SK-N-SH (cell line): Measurements from ENCODE around the gene CHID1. TPM values are rescaled to one million over a fixed set of nuclear protein-coding genes. Genes with fewer than 3 reads are reported as not detected.

Source experiments
- CTCF ChIA-PET: fragments of 300-600, 350-600 bp; formaldehyde crosslinking; extraction: SDS; loops from one replicate; lab custom pipeline; 2021; lab: Yijun Ruan, JAX
- POLR2A ChIA-PET: fragments of 350-600 bp; sonication (Branson Sonifier 250); formaldehyde crosslinking; extraction: SDS; loops from one replicate; lab custom pipeline; 2020; ENCODE audit warnings: antibody characterized with exemption, inconsistent platforms; lab: Yijun Ruan, JAX
- DNase-seq: peaks from one replicate; pipeline ENCODE4 v3.0.0; 2012
- H2AFZ ChIP-seq: fragments of 200-600 bp; sonication (generic); 2 replicates; pipeline ENCODE4 v1.8.1; 2016; ENCODE audit warnings: antibody characterized with exemption, mild to moderate bottlenecking, low read depth
- H3F3A ChIP-seq: fragments of 200-600 bp; sonication (generic); replicated peaks from 2 replicates; pipeline ENCODE3; 2016; ENCODE audit warnings: antibody characterized with exemption, mild to moderate bottlenecking; ENCODE audit not compliant: insufficient read depth
- H3K27ac ChIP-seq, 2 experiments: fragments of 200-500 bp in 1 of 2; fragments of 200-600 bp in 1 of 2; sonication (Bioruptor generic) in 1 of 2; sonication (generic), shearing (Covaris generic) in 1 of 2; 2 replicates each; pipeline versions ENCODE4 v1.5.1 to v1.6.1; 2014 to 2016; ENCODE audit warnings: low read depth in 2 of 2, inconsistent platforms in 1 of 2, low read length in 1 of 2, mild to moderate bottlenecking in 1 of 2, mixed read lengths in 1 of 2
- H3K27me3 ChIP-seq: fragments of 200-600 bp; sonication (generic), shearing (Covaris generic); 2 replicates; pipeline ENCODE4 v1.6.1; 2016; ENCODE audit warnings: mixed run types; ENCODE audit not compliant: insufficient read depth
- H3K36me3 ChIP-seq, 2 experiments: fragments of 200-500 bp in 1 of 2; fragments of 200-600 bp in 1 of 2; sonication (Bioruptor generic) in 1 of 2; sonication (generic) in 1 of 2; replicated peaks in 1 of 2; 2 replicates each; pipeline versions ENCODE3 to v1.5.1; 2014 to 2016; ENCODE audit warnings: low read length in 1 of 2, mild to moderate bottlenecking in 1 of 2; ENCODE audit not compliant: insufficient read depth in 2 of 2, control insufficient read depth in 1 of 2
- H3K4me1 ChIP-seq, 2 experiments: fragments of 200-500 bp in 1 of 2; fragments of 200-600 bp in 1 of 2; sonication (Bioruptor generic) in 1 of 2; sonication (generic), shearing (Covaris generic) in 1 of 2; 2 replicates each; pipeline versions ENCODE4 v1.5.1 to v1.6.1; 2014 to 2016; ENCODE audit warnings: low read depth in 1 of 2, low read length in 1 of 2, mixed run types in 1 of 2; ENCODE audit not compliant: insufficient read depth in 2 of 2, control insufficient read depth in 1 of 2
- H3K4me2 ChIP-seq: fragments of 200-600 bp; sonication (generic), shearing (Covaris generic); 2 replicates; pipeline ENCODE4 v1.6.1; 2017; ENCODE audit warnings: mixed run types
- H3K4me3 ChIP-seq, 2 experiments: fragments of 200-500 bp in 1 of 2; fragments of 200-600 bp in 1 of 2; sonication (Bioruptor generic) in 1 of 2; sonication (generic), shearing (Covaris generic) in 1 of 2; 2 replicates each; pipeline versions ENCODE4 v1.5.1 to v1.8.1; 2014 to 2016; ENCODE audit warnings: low read depth in 2 of 2, inconsistent platforms in 1 of 2, low read length in 1 of 2, mild to moderate bottlenecking in 1 of 2, mixed read lengths in 1 of 2, moderate library complexity in 1 of 2
- H3K79me2 ChIP-seq: fragments of 200-600 bp; sonication (generic); 2 replicates; pipeline ENCODE4 v1.8.1; 2017; ENCODE audit warnings: mild to moderate bottlenecking; ENCODE audit not compliant: insufficient read depth
- H3K9ac ChIP-seq: fragments of 200-600 bp; sonication (generic); 2 replicates; pipeline ENCODE4 v1.6.1; 2017; ENCODE audit warnings: mixed run types
- H3K9me2 ChIP-seq: fragments of 200-600 bp; sonication (generic); 2 replicates; pipeline ENCODE4 v1.6.1; 2017; ENCODE audit warnings: mixed run types
- H3K9me3 ChIP-seq: fragments of 200-600 bp; sonication (generic); 2 replicates; pipeline ENCODE4 v1.6.1; 2017; ENCODE audit warnings: mixed run types, mild to moderate bottlenecking, moderate library complexity
- H4K20me1 ChIP-seq: fragments of 200-600 bp; sonication (generic); 2 replicates; pipeline ENCODE4 v1.6.1; 2017; ENCODE audit warnings: mild to moderate bottlenecking, mixed run types; ENCODE audit not compliant: insufficient read depth
- CHD2 ChIP-seq: fragments of 150-350 bp; IDR thresholded peaks from 2 replicates; pipeline ENCODE4 v1.6.1; 2018; ENCODE audit warnings: low read length; ENCODE audit not compliant: partially characterized antibody
- ELF1 ChIP-seq: IDR thresholded peaks from 2 replicates; pipeline ENCODE4 v1.4.0; 2012
- EZH2phosphoT487 ChIP-seq: fragments of 200-600 bp; sonication (generic); IDR thresholded peaks from 2 replicates; pipeline ENCODE4 v1.6.1; 2017; ENCODE audit warnings: low read depth, mixed run types, mild to moderate bottlenecking, antibody characterized with exemption, moderate library complexity, borderline replicate concordance
- RAD21 ChIP-seq: IDR thresholded peaks from 2 replicates; pipeline ENCODE4 v1.6.1; 2012; ENCODE audit warnings: mild to moderate bottlenecking, low read length
- RXRA ChIP-seq: IDR thresholded peaks from 2 replicates; pipeline ENCODE4 v1.4.0; 2012; ENCODE audit warnings: low read depth, mild to moderate bottlenecking, borderline replicate concordance
- SIN3A ChIP-seq: IDR thresholded peaks from 2 replicates; pipeline ENCODE4 v1.6.1; 2012; ENCODE audit warnings: low read depth, mild to moderate bottlenecking, low read length, moderate library complexity, borderline replicate concordance
- SMC3 ChIP-seq: IDR thresholded peaks from 2 replicates; pipeline ENCODE4 v1.6.1; 2012; ENCODE audit warnings: low read depth, low read length, improper control_type of control experiment
- TAF1 ChIP-seq: IDR thresholded peaks from 2 replicates; pipeline ENCODE4 v1.6.1; 2012; ENCODE audit warnings: low read depth, mild to moderate bottlenecking, low read length, moderate library complexity, borderline replicate concordance
- TCF12 ChIP-seq: IDR thresholded peaks from 2 replicates; pipeline ENCODE4 v1.4.0; 2012
- WGBS: methylation state at CpG from one replicate; pipeline ENCODE4 v1.1.6; 2017; ENCODE audit warnings: low lambda C conversion rate; 5-methylcytosine and 5-hydroxymethylcytosine counted together
- polyA plus RNA-seq, 3 experiments: library from polyadenylated mRNA; depleted of rRNA; stranded (reverse); fragments of >200 nt; gene quantifications; 2 replicates each; pipeline ENCODE4 v1.2.3, GENCODE V29; 2012
- TF ChIP-seq, protein P1 (sequence below): IDR thresholded peaks from 2 replicates; pipeline ENCODE4 v1.6.1; 2012; ENCODE audit warnings: mild to moderate bottlenecking, low read depth, low read length, moderate library complexity
- TF ChIP-seq, protein P2 (sequence below): fragments of 200-600 bp; sonication (generic); IDR thresholded peaks from 2 replicates; pipeline ENCODE4 v1.6.1; 2017; ENCODE audit warnings: antibody characterized with exemption, mild to moderate bottlenecking, moderate library complexity
- TF ChIP-seq, protein P3 (sequence below): IDR thresholded peaks from 2 replicates; pipeline ENCODE4 v1.4.0; 2012; ENCODE audit warnings: low read depth, borderline replicate concordance
- TF ChIP-seq, protein P4 (sequence below): IDR thresholded peaks from 2 replicates; pipeline ENCODE4 v1.4.0; 2012; ENCODE audit warnings: low read depth
- TF ChIP-seq, protein P5 (sequence below): fragments of 150-350 bp; IDR thresholded peaks from 2 replicates; pipeline ENCODE4 v1.6.1; 2017; ENCODE audit warnings: antibody characterized with exemption, low read length, low read depth, borderline replicate concordance

The CHID1 gene
- polyA plus RNA-seq, 1 of the 3 experiments (the other 2 are of a cell fraction), result 231 TPM

DNA sequence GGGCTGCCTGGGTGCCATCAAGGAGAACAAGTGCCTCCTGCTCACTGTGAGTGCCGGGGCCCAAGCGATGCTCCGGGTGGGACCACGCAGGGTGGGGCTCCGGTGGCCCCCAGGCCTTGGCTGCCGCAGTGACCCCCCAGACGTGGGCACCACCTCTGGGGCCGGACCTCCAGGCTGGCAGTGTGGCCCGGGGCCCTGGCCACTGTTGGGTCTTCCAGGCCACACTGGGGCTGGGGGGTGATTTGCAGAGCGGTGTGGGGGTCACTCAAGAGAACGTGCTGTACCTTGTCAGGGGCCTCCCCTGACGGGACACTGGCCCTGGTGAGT, 48.0 kb downstream of the CHID1 start:
- H3K27me3 ChIP-seq, result no peaks in the 10 kb centered on the region
- H3K79me2 ChIP-seq, result peaks cover 7% of the 10 kb centered on the region; the same call in 1 of the 2 replicates
- no peak overlapping the region for H3K9ac ChIP-seq
- H3K36me3 ChIP-seq, result peaks cover 0 to 24% of the 10 kb centered on the region in 2 experiments
- H2AFZ ChIP-seq, result no peak overlapping the region
- WGBS, result 92% methylated on average over 6 of the region's 12 CpGs
- peaks cover 10 to 48% of the 10 kb centered on the region in 2 experiments; a peak in 2 of 4 replicates for H3K4me1 ChIP-seq
- CTCF ChIA-PET, result interaction anchor here (1.6 to 4.0 kb wide), 2 partner anchors 15 to 90 kb away, joined by 4 to 24 read pairs; no protein-coding TSS in a partner anchor
- H3K9me2 ChIP-seq, result no peaks in the 10 kb centered on the region
- no peak overlapping the region for H3K4me3 ChIP-seq
- H3K4me2 ChIP-seq, result no peak overlapping the region
- H4K20me1 ChIP-seq, result peaks cover 36% of the 10 kb centered on the region
- H3K27ac ChIP-seq, result no peak overlapping the region; a peak in 1 of 4 replicates
- no peaks in the 10 kb centered on the region for H3K9me3 ChIP-seq
- DNase-seq, result no peak
- TF ChIP-seq, protein P1, sequence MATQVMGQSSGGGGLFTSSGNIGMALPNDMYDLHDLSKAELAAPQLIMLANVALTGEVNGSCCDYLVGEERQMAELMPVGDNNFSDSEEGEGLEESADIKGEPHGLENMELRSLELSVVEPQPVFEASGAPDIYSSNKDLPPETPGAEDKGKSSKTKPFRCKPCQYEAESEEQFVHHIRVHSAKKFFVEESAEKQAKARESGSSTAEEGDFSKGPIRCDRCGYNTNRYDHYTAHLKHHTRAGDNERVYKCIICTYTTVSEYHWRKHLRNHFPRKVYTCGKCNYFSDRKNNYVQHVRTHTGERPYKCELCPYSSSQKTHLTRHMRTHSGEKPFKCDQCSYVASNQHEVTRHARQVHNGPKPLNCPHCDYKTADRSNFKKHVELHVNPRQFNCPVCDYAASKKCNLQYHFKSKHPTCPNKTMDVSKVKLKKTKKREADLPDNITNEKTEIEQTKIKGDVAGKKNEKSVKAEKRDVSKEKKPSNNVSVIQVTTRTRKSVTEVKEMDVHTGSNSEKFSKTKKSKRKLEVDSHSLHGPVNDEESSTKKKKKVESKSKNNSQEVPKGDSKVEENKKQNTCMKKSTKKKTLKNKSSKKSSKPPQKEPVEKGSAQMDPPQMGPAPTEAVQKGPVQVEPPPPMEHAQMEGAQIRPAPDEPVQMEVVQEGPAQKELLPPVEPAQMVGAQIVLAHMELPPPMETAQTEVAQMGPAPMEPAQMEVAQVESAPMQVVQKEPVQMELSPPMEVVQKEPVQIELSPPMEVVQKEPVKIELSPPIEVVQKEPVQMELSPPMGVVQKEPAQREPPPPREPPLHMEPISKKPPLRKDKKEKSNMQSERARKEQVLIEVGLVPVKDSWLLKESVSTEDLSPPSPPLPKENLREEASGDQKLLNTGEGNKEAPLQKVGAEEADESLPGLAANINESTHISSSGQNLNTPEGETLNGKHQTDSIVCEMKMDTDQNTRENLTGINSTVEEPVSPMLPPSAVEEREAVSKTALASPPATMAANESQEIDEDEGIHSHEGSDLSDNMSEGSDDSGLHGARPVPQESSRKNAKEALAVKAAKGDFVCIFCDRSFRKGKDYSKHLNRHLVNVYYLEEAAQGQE, result no peak
- TF ChIP-seq CHD2, result no peak
- no peak for TF ChIP-seq TAF1
- no peak for TF ChIP-seq EZH2phosphoT487
- TF ChIP-seq, protein P2, sequence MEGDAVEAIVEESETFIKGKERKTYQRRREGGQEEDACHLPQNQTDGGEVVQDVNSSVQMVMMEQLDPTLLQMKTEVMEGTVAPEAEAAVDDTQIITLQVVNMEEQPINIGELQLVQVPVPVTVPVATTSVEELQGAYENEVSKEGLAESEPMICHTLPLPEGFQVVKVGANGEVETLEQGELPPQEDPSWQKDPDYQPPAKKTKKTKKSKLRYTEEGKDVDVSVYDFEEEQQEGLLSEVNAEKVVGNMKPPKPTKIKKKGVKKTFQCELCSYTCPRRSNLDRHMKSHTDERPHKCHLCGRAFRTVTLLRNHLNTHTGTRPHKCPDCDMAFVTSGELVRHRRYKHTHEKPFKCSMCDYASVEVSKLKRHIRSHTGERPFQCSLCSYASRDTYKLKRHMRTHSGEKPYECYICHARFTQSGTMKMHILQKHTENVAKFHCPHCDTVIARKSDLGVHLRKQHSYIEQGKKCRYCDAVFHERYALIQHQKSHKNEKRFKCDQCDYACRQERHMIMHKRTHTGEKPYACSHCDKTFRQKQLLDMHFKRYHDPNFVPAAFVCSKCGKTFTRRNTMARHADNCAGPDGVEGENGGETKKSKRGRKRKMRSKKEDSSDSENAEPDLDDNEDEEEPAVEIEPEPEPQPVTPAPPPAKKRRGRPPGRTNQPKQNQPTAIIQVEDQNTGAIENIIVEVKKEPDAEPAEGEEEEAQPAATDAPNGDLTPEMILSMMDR, result no peak
- TF ChIP-seq SIN3A, result no peak
- TF ChIP-seq, protein P3, sequence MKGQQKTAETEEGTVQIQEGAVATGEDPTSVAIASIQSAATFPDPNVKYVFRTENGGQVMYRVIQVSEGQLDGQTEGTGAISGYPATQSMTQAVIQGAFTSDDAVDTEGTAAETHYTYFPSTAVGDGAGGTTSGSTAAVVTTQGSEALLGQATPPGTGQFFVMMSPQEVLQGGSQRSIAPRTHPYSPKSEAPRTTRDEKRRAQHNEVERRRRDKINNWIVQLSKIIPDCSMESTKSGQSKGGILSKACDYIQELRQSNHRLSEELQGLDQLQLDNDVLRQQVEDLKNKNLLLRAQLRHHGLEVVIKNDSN, result no peak
- no peak for TF ChIP-seq TCF12
- TF ChIP-seq SMC3, result no peak
- TF ChIP-seq, protein P4, sequence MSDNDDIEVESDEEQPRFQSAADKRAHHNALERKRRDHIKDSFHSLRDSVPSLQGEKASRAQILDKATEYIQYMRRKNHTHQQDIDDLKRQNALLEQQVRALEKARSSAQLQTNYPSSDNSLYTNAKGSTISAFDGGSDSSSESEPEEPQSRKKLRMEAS, result no peak
- TF ChIP-seq RAD21, result no peak
- TF ChIP-seq ELF1, result no peak
- no peak for TF ChIP-seq RXRA
- TF ChIP-seq, protein P5, sequence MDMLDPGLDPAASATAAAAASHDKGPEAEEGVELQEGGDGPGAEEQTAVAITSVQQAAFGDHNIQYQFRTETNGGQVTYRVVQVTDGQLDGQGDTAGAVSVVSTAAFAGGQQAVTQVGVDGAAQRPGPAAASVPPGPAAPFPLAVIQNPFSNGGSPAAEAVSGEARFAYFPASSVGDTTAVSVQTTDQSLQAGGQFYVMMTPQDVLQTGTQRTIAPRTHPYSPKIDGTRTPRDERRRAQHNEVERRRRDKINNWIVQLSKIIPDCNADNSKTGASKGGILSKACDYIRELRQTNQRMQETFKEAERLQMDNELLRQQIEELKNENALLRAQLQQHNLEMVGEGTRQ, result no peak
- TF ChIP-seq, all 33 proteins: peak for 0
- POLR2A ChIA-PET, result no interaction called here
- H3F3A ChIP-seq, result peaks cover 3% of the 10 kb centered on the region
